HepG2 (cell line): ENCODE data around the gene VPS26B. TPM values are rescaled to one million over a fixed set of nuclear protein-coding genes. Genes with fewer than 3 reads are reported as not detected.

Experiments
- ATAC-seq: fragments of 200-7000 bp; cut with Tn5 transposase; 3 replicates; pipeline ENCODE4 v1.9.1; 2020; ENCODE audit warnings: mild to moderate bottlenecking, moderate library complexity
- BruUV-seq: library from RNA; stranded (reverse); fragments of 400-500 nt; replicated peaks from 2 replicates; lab custom pipeline; 2021; lab: Mats Ljungman, UMichigan
- CTCF ChIA-PET: fragments of 300-600 bp; formaldehyde crosslinking; extraction: SDS; loops from one replicate; lab custom pipeline; 2021; ENCODE audit warnings: low total read pairs, inconsistent platforms, low intra/inter-chr PET ratio; lab: Yijun Ruan, JAX
- POLR2A ChIA-PET: fragments of 350-600 bp; sonication (Branson Sonifier 250); formaldehyde crosslinking; loops from one replicate; lab custom pipeline; 2020; ENCODE audit warnings: antibody characterized with exemption, inconsistent platforms; lab: Yijun Ruan, JAX
- DNase-seq: peaks from one replicate; pipeline ENCODE4 v3.0.0-alpha.2; 2015; ENCODE audit warnings: low spot score
- FAIRE-seq: peaks from 3 replicates; lab custom pipeline; 2011; peaks lifted over from hg19 to GRCh38; lab: Jason Lieb, UNC
- H2AFZ ChIP-seq: one replicate; pipeline ENCODE4 v1.6.1; 2011; ENCODE audit warnings: low read length, inconsistent platforms
- H3K27ac ChIP-seq: fragments of 300-600 bp; 3 replicates; pipeline ENCODE4 v1.8.0; 2011; ENCODE audit warnings: mixed run types, mild to moderate bottlenecking, mixed read lengths, low read length, inconsistent platforms; ENCODE audit not compliant: insufficient read depth; ENCODE audit errors: extremely low read length
- H3K27me3 ChIP-seq, 2 experiments: fragments of 200-600 bp in 1 of 2; 2 replicates in 1 of 2; 3 replicates in 1 of 2; pipeline versions ENCODE4 v1.6.0 to v1.8.0; 2011; ENCODE audit warnings: low read length in 2 of 2, mild to moderate bottlenecking in 2 of 2, moderate library complexity in 2 of 2, inconsistent platforms in 1 of 2; ENCODE audit not compliant: insufficient read depth in 2 of 2, control insufficient read depth in 1 of 2
- H3K36me3 ChIP-seq, 2 experiments: fragments of 200-600 bp in 1 of 2; replicated peaks in 1 of 2; 2 replicates in 1 of 2; 3 replicates in 1 of 2; pipeline versions ENCODE4 v1.5.1 to v1.8.0; 2011; ENCODE audit warnings: low read length in 2 of 2, inconsistent platforms in 1 of 2; ENCODE audit not compliant: insufficient read depth in 2 of 2, control insufficient read depth in 1 of 2
- H3K4me1 ChIP-seq: 2 replicates; pipeline ENCODE4 v1.5.1; 2012; ENCODE audit warnings: low read length, inconsistent platforms; ENCODE audit not compliant: insufficient read depth
- H3K4me2 ChIP-seq: 2 replicates; pipeline ENCODE4 v1.6.0; 2011; ENCODE audit warnings: low read depth, low read length, inconsistent platforms
- H3K4me3 ChIP-seq, 3 experiments: fragments of 200-600 bp in 1 of 3; sonication (generic), shearing (Covaris generic) in 1 of 3; replicated peaks in 1 of 3; 2 replicates each; pipeline ENCODE4 v1.5.1; 2011 to 2016; ENCODE audit warnings: low read length in 3 of 3, inconsistent platforms in 2 of 3, low read depth in 2 of 3, mild to moderate bottlenecking in 2 of 3, control low read depth in 1 of 3, mixed read lengths in 1 of 3; ENCODE audit not compliant: insufficient read depth in 1 of 3
- H3K79me2 ChIP-seq: one replicate; pipeline ENCODE4 v1.6.1; 2011; ENCODE audit warnings: low read length, inconsistent platforms; ENCODE audit not compliant: insufficient read depth
- H3K9ac ChIP-seq: 2 replicates; pipeline ENCODE4 v1.6.0; 2011; ENCODE audit warnings: mild to moderate bottlenecking, low read depth, low read length, inconsistent platforms; ENCODE audit not compliant: insufficient read depth
- H3K9me3 ChIP-seq: 2 replicates; pipeline ENCODE4 v1.5.1; 2012; ENCODE audit warnings: mild to moderate bottlenecking, low read length
- H4K20me1 ChIP-seq: 2 replicates; pipeline ENCODE4 v1.6.0; 2011; ENCODE audit warnings: inconsistent platforms, mild to moderate bottlenecking, low read length, moderate library complexity; ENCODE audit not compliant: insufficient read depth
- AGO1 ChIP-seq: fragments of 200-400 bp; formaldehyde crosslinking; IDR thresholded peaks from 2 replicates; pipeline ENCODE4 v1.6.1; 2017; ENCODE audit warnings: mild to moderate bottlenecking, low read depth, low read length, moderate library complexity; ENCODE audit not compliant: poor library complexity, severe bottlenecking
- CTCF ChIP-seq: sonication (generic); formaldehyde crosslinking; IDR thresholded peaks from 2 replicates; pipeline ENCODE4 v1.5.0; 2020; ENCODE audit warnings: mild to moderate bottlenecking, missing genetic modification reagents, moderate library complexity
- FOXA1 ChIP-seq, 2 experiments: fragments of 450-650 bp in 1 of 2; sonication (generic) in 1 of 2; formaldehyde crosslinking in 1 of 2; IDR thresholded peaks; 2 replicates each; pipeline versions ENCODE4 v1.4.0 to v1.6.1; 2016 to 2020; ENCODE audit warnings: missing genetic modification reagents in 1 of 2
- FOXA3 ChIP-seq: IDR thresholded peaks from 2 replicates; pipeline ENCODE4 v1.6.1; 2016; ENCODE audit warnings: missing genetic modification reagents, missing compliant biosample characterization
- FOXK1 ChIP-seq: sonication (generic); formaldehyde crosslinking; IDR thresholded peaks from 2 replicates; pipeline ENCODE4 v1.4.0; 2020; ENCODE audit warnings: low read depth, missing genetic modification reagents, borderline replicate concordance
- FOXO1 ChIP-seq: sonication (generic); formaldehyde crosslinking; IDR thresholded peaks from 2 replicates; pipeline ENCODE4 v1.4.0; 2020; ENCODE audit warnings: missing genetic modification reagents
- HMG20A ChIP-seq: IDR thresholded peaks from 2 replicates; pipeline ENCODE4 v1.6.1; 2016; ENCODE audit warnings: borderline replicate concordance
- MTA1 ChIP-seq: sonication (generic); formaldehyde crosslinking; IDR thresholded peaks from 2 replicates; pipeline ENCODE4 v1.4.0; 2020; ENCODE audit warnings: missing genetic modification reagents, mild to moderate bottlenecking, borderline replicate concordance
- NFRKB ChIP-seq: fragments of 450-650 bp; IDR thresholded peaks from 2 replicates; pipeline ENCODE4 v1.6.1; 2017
- NFYC ChIP-seq: IDR thresholded peaks from 2 replicates; pipeline ENCODE4 v1.6.1; 2016; ENCODE audit warnings: missing genetic modification reagents, missing compliant biosample characterization
- RAD21 ChIP-seq: fragments of 450-650 bp; formaldehyde crosslinking; IDR thresholded peaks from 2 replicates; pipeline ENCODE4 v1.5.0; 2020; ENCODE audit warnings: mild to moderate bottlenecking
- SATB2 ChIP-seq: sonication (generic); formaldehyde crosslinking; IDR thresholded peaks from 2 replicates; pipeline ENCODE4 v1.5.0; 2020; ENCODE audit warnings: missing genetic modification reagents
- SMC3 ChIP-seq: IDR thresholded peaks from 2 replicates; pipeline ENCODE4 v1.6.1; 2011; ENCODE audit warnings: low read length, improper control_type of control experiment
- STAG1 ChIP-seq: sonication (generic); formaldehyde crosslinking; IDR thresholded peaks from 2 replicates; pipeline ENCODE4 v1.4.0; 2020; ENCODE audit warnings: missing genetic modification reagents
- ZNF432 ChIP-seq: sonication (generic); formaldehyde crosslinking; IDR thresholded peaks from 2 replicates; pipeline ENCODE4 v1.5.0; 2020; ENCODE audit warnings: missing genetic modification reagents, mild to moderate bottlenecking, borderline replicate concordance
- ZNF570 ChIP-seq: sonication (generic); formaldehyde crosslinking; IDR thresholded peaks from 2 replicates; pipeline ENCODE4 v1.4.0; 2020; ENCODE audit warnings: mild to moderate bottlenecking, missing genetic modification reagents, borderline replicate concordance
- WGBS: methylation state at CpG from one replicate; pipeline ENCODE4 v1.1.6; 2017; ENCODE audit warnings: low lambda C conversion rate; 5-methylcytosine and 5-hydroxymethylcytosine counted together
- in situ Hi-C: cut with HindIII; loops from 2 replicates; pipeline ENCODE4 v1.10.0; 2017; ENCODE audit warnings: low pct_unique_long_range_greater_than_20kb; ENCODE audit not compliant: extremely low pct_ligation_motif_present
- intact Hi-C: fragments of 100-400 bp; cut with micrococcal nuclease; formaldehyde crosslinking; loops from one replicate; pipeline ENCODE4 v1.10.0; 2022; ENCODE audit not compliant: unreplicated experiment
- polyA plus RNA-seq, 8 experiments: library from polyadenylated mRNA; depleted of rRNA in 3 of 8; stranded (reverse) in 7 of 8; unstranded in 1 of 8; fragments of >200 nt; fragmentation: Illumina TruSeq in 4 of 8; extraction: Trizol in 4 of 8; gene quantifications; 2 replicates each; pipeline versions ENCODE4 v1.2.1 to v1.2.3, GENCODE V29; 2011 to 2016; ENCODE audit warnings: low read depth in 4 of 8, missing spikeins in 1 of 8, mixed read lengths in 1 of 8; ENCODE audit not compliant: insufficient read depth in 1 of 8
- total RNA-seq, 5 experiments: library from RNA; depleted of rRNA; stranded (reverse); fragments of >200 nt; fragmentation: Illumina TruSeq; extraction: Trizol; gene quantifications; 2 replicates each; pipeline ENCODE4 v1.2.3, GENCODE V29; 2016; ENCODE audit warnings: low read depth in 1 of 5
- TF ChIP-seq, protein P1 (sequence below): sonication (generic); formaldehyde crosslinking; IDR thresholded peaks from 2 replicates; pipeline ENCODE4 v1.4.0; 2020; ENCODE audit warnings: missing genetic modification reagents, low read depth, mild to moderate bottlenecking, borderline replicate concordance
- TF ChIP-seq, protein P2 (sequence below): sonication (generic); formaldehyde crosslinking; conservative IDR thresholded peaks from 2 replicates; pipeline ENCODE4 v1.4.0; 2020; ENCODE audit warnings: missing genetic modification reagents

Gene VPS26B
- total and polyA plus RNA-seq, 2 of the 13 experiments (the other 11 are each of a cell fraction or from before 2014, with no cell fraction given), result 20.2 to 23.2 TPM

DNA sequence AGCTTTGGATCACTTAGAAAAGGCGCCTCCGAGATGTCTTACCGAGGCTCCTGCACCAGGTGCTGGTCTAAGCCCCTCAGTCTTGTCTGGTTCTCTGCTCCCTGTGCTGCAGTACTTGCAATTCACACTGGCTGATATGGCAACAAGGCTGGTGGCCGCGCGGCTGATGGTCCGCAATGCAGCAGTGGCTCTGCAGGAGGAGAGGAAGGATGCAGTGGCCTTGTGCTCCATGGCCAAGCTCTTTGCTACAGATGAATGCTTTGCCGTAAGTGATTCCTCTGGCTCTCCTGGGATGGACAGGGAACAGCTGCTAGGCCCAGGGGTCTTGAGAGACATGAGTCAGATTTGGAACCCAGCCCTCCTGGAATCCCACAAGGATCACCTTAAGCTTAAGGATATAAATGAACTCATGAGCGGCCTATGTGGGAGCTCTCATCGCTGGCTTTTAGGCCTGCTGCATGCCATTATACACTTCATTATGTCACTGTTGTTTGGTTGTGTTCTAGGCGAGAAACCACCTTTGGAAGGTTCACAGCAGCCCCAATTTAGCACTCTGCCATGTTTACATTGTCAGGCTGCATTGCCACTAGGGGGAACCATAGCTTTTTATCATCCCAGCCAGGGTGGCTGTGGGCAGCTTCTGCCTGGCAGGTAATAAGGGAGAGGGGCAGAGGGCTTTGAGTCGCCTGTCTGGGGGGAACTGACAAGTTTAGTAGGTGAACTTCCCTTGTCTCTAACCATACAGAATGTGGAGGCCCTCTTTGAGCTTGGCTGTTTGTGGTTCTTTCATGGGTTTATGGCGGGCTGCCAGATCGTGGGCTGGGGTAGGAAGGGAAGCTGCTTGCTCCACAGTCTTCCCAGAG is 37.4 kb downstream of the VPS26B start:
- TF ChIP-seq NFYC (CRISPR knock-in tag) (no peak), FOXA3 (CRISPR knock-in tag) (peak; percentile 97), CTCF (CRISPR knock-in tag) (peak; percentile 75), FOXK1 (CRISPR knock-in tag) (peak; percentile 87; the same call in 1 of the 2 replicates), RAD21 (CRISPR knock-in tag) (peak; percentile 15; the same call in 1 of the 2 replicates), FOXO1 (CRISPR knock-in tag) (0 out of 2 replicates have a peak, but pooled peaks have one; percentile 20), AGO1 (no peak), MTA1 (CRISPR knock-in tag) (no peak), NFRKB (no peak), ZNF570 (CRISPR knock-in tag) (no peak), SMC3 (peak; percentile 56; the same call in 1 of the 2 replicates), HMG20A (CRISPR knock-in tag) (no peak), SATB2 (CRISPR knock-in tag) (no peak), FOXA1 (IDR thresholded peaks at IDR 0.05) (no peak), FOXA1 (CRISPR knock-in tag; IDR thresholded peaks at IDR 0.05) (peak; percentile 97), STAG1 (CRISPR knock-in tag) (peak; percentile 58), ZNF432 (CRISPR knock-in tag) (no peak)
- TF ChIP-seq, protein P1, sequence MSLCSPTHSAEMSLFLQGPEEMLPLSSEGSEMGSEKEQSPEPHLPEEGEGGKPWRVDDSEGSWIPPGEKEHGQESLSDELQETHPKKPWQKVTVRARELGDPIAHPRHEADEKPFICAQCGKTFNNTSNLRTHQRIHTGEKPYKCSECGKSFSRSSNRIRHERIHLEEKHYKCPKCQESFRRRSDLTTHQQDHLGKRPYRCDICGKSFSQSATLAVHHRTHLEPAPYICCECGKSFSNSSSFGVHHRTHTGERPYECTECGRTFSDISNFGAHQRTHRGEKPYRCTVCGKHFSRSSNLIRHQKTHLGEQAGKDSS (CRISPR knock-in tag), result no peak
- TF ChIP-seq, protein P2, sequence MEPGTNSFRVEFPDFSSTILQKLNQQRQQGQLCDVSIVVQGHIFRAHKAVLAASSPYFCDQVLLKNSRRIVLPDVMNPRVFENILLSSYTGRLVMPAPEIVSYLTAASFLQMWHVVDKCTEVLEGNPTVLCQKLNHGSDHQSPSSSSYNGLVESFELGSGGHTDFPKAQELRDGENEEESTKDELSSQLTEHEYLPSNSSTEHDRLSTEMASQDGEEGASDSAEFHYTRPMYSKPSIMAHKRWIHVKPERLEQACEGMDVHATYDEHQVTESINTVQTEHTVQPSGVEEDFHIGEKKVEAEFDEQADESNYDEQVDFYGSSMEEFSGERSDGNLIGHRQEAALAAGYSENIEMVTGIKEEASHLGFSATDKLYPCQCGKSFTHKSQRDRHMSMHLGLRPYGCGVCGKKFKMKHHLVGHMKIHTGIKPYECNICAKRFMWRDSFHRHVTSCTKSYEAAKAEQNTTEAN, result no peak
- Histone ChIP-seq H4K20me1 (no peaks in the 10 kb centered on the region), H3K4me1 (no peaks in the 10 kb centered on the region), H3K9ac (no peak overlapping the region), H3K36me3 (peaks cover 10 to 47% of the 10 kb centered on the region in 2 experiments; a peak in 4 of 5 replicates), H3K27me3 (no peaks in the 10 kb centered on the region), H3K4me3 (no peak overlapping the region), H2AFZ (no peak overlapping the region), H3K9me3 (no peaks in the 10 kb centered on the region), H3K27ac (no peak overlapping the region), H3K79me2 (no peaks in the 10 kb centered on the region), H3K4me2 (no peak overlapping the region)
- in situ Hi-C loops (no loop called here), intact Hi-C loops (no loop called here)
- WGBS, result 85% methylated on average over 11 of the region's 14 CpGs
- DNase-seq (peak; percentile 20), FAIRE-seq (no peak), ATAC-seq (peak; percentile 95)
- BruUV-seq, result no TSS peak
- ChIA-PET CTCF (interaction anchor here (0.8 to 1.5 kb wide), 2 partner anchors 54 to 99 kb away, joined by 3 to 5 read pairs; no protein-coding TSS in a partner anchor), POLR2A (no interaction called here)
